ENCODE results near the gene ELP1. TPM values are rescaled to one million over a fixed set of nuclear protein-coding genes. Genes with fewer than 3 reads are reported as not detected.
A peak's percentile ranks its signal among the peaks of the same experiment; 100 is the strongest.

ELP1 gene
- total and polyA plus RNA-seq, 2 of the 4 experiments (the other 2 are of a cell fraction): 20.0 to 43.2 TPM

DNA sequence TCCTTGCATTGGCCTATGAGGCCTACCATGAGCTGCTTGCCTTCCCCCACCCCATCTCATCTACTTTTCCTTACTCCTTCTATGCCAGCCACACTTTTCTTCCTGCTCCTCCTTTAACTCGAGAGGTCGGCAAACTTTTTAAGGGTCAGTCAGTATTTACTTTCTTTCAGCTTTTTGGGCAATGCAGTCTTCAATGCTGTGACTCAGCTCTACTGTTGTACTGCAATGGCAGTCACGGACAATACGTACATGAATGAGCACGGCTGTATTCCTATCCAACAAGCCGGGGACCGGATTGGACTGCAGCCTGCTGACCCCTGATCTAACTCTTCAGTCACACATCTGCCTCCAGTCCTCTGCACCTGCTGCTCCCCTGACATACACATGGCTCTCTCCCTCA, 72.5 kb downstream of the ELP1 start:
- Histone ChIP-seq H3K4me1 (ENCODE audit: control insufficient read depth, insufficient read depth, low read length) (no peaks in the 10 kb centered on the region), H2AK5ac (ENCODE audit: low read depth, low read length) (no peak overlapping the region), H3K27me3 (ENCODE audit: control insufficient read depth, insufficient read depth, low read length) (peaks cover 2% of the 10 kb centered on the region), H3K36me3 (ENCODE audit: control insufficient read depth, insufficient read depth, low read length) (no peaks in the 10 kb centered on the region), H3K4ac (ENCODE audit: low read depth, low read length) (no peak overlapping the region), H3K18ac (ENCODE audit: low read depth, low read length) (no peak overlapping the region), H3K4me3 (ENCODE audit: insufficient read depth, low read depth, low read length) (no peak overlapping the region), H3K4me2 (ENCODE audit: low read depth, low read length) (no peak overlapping the region), H4K8ac (ENCODE audit: low read depth in 2 of 2, low read length in 2 of 2) (no peak overlapping the region), H3K9me1 (ENCODE audit: insufficient read depth, low read length) (no peaks in the 10 kb centered on the region), H2BK20ac (ENCODE audit: low read depth, low read length) (no peak overlapping the region), H3K9ac (ENCODE audit: low read depth, low read length) (no peak overlapping the region), H3K27ac (ENCODE audit: insufficient read depth, low read length) (no peak overlapping the region), H2BK5ac (ENCODE audit: low read depth, low read length, poor library complexity, severe bottlenecking) (no peak overlapping the region), H2BK120ac (ENCODE audit: low read depth, low read length) (no peak overlapping the region), H3K23ac (ENCODE audit: low read depth, low read length) (no peak overlapping the region), H4K20me1 (ENCODE audit: insufficient read depth, low read length) (no peaks in the 10 kb centered on the region), H3K14ac (replicated peaks; ENCODE audit: low read depth, low read length) (no peak overlapping the region), H3K9me3 (ENCODE audit: control insufficient read depth, insufficient read depth, low read length) (no peaks in the 10 kb centered on the region), H2BK15ac (ENCODE audit: low read depth, low read length) (no peak overlapping the region), H4K5ac (ENCODE audit: low read depth, low read length) (no peak overlapping the region), H2AK9ac (replicated peaks; ENCODE audit: low read depth, low read length, poor library complexity) (peak overlapping the region; percentile 55), H3K79me1 (ENCODE audit: low read depth in 1 of 2, low read length in 2 of 2) (no peaks in the 10 kb centered on the region), H2AFZ (replicated peaks; ENCODE audit: low read length, poor library complexity) (no peak overlapping the region), H3K56ac (ENCODE audit: extremely low read depth, insufficient read depth, low read length) (no peak overlapping the region), H4K91ac (ENCODE audit: insufficient read depth, low read depth, low read length) (no peak overlapping the region)
- no peak for DNase-seq
- CTCF ChIA-PET: interaction anchor here (1.6 kb wide), 1 partner anchor 19 kb away, joined by 4 read pairs; no protein-coding TSS in a partner anchor
- ATAC-seq (ENCODE audit: low read depth): no peak
- POLR2A ChIA-PET (ENCODE audit: unreplicated experiment): no interaction called here
- BruUV-seq (replicated peaks): no TSS peak
- dilution Hi-C loops (cut with HindIII; ENCODE audit: low sequenced_read_pairs, unreplicated experiment): no loop called here
- WGBS, 2 experiments (ENCODE audit: extremely low coverage in 2 of 2, insufficient read length in 1 of 2): 62% methylated on average over 2 of the region's 7 CpGs; no CpG with 5 or more reads in 1 of the 2 experiments
- in situ Hi-C loops (cut with MboI; ENCODE audit: low sequenced_read_pairs): no loop called here
- TF ChIP-seq RCOR1 (IDR thresholded peaks at IDR 0.05; ENCODE audit: insufficient replicate concordance, low read length) (no peak), SMC3 (IDR thresholded peaks at IDR 0.05; ENCODE audit: low read depth, low read length) (no peak), NFE2L2 (IDR thresholded peaks at IDR 0.05; ENCODE audit: low read depth, low read length) (no peak), CEBPB (IDR thresholded peaks at IDR 0.05; ENCODE audit: low read depth, low read length) (no peak), RFX5 (IDR thresholded peaks at IDR 0.05; ENCODE audit: low read depth, low read length) (no peak), FOS (IDR thresholded peaks at IDR 0.05; ENCODE audit: low read depth, low read length) (no peak), MXI1 (IDR thresholded peaks at IDR 0.05; ENCODE audit: borderline replicate concordance, low read depth, low read length) (no peak), MAFK (IDR thresholded peaks at IDR 0.05; ENCODE audit: low read depth, low read length) (no peak)
- TF ChIP-seq, protein P1, sequence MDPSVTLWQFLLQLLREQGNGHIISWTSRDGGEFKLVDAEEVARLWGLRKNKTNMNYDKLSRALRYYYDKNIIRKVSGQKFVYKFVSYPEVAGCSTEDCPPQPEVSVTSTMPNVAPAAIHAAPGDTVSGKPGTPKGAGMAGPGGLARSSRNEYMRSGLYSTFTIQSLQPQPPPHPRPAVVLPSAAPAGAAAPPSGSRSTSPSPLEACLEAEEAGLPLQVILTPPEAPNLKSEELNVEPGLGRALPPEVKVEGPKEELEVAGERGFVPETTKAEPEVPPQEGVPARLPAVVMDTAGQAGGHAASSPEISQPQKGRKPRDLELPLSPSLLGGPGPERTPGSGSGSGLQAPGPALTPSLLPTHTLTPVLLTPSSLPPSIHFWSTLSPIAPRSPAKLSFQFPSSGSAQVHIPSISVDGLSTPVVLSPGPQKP (IDR thresholded peaks at IDR 0.05; ENCODE audit: borderline replicate concordance, low read depth, low read length): no peak
- intact Hi-C loops (cut with micrococcal nuclease): no loop called here
